GM18873 (cell line): ENCODE measurements around the gene RSRC2.
"Not testable (repeated sequence)": the region's sequence is repeated elsewhere in the genome, so short reads cannot be mapped to it uniquely, and the experiment has no call there.

ENCODE experiments used
- ATAC-seq: cut with Tn5 transposase; IDR thresholded peaks from one replicate; pipeline ENCODE4 v1.9.1; 2021; ENCODE audit warnings: mild to moderate bottlenecking, moderate library complexity, moderate number of reproducible peaks; ENCODE audit not compliant: unreplicated experiment, low FRiP score

The RSRC2 gene

DNA sequence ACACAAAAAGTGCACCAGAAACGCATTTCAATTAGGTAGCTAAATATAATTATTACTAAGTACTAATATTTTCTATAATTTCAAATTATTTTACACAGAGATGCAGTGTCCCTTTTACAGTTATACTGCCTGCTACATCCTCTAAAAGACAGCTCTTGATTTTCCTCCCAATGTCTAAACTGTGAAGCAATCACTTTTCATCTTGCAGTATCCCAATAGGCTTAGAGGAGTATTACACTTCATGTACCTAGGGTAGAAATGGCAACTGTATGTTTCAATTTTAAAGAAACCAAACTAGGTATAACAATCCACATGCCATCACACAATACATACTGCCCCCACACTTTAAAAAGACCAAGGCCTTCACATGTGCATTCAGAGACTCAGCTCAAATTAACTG, 7.3 kb downstream of the RSRC2 start:
- no peak for ATAC-seq

- no peak for ATAC-seq
These were observed 7.8 kb downstream of the RSRC2 start for GRCh38 chr12:122518908-122519307.

GRCh38 chr12:122517877-122518276, 8.9 kb downstream of the RSRC2 start:
- no peak for ATAC-seq

DNA sequence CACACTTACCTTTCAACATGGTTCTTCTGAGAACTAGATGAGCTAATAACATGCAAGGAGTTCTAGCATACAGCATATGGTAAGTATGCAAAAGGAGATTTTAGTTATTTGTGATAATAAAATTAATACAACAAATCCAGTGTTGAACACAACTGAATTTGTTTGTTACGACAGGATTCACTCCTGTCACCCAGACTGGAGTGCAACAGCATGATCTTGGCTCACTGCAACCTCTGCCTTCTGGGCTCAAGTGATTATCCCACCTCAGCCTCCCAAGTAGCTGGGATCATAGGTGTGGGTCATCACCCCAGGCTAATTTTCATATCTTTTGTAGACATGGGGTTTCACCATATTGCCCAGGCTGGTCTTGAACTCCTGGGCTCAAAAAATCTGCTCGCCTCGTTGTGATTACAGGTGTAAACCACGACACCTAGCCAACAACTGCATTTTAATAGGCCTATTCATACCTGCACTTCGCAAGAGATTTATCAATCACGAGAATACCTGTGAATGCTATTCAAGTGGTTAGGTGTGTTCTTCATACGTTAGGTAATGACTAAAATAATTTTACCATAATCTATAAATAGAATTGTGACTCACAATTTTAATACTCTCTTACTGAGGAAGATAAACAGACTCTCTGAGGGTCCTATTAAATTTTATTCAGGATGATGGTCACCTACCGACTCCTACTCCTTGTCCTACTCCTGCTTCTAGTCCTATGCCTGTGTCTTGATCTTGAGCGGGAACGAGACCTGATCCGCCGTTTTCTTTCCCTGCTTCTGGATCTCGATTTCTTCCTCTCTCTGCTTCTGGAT, 10.0 kb downstream of the RSRC2 start:
- no peak for ATAC-seq

DNA sequence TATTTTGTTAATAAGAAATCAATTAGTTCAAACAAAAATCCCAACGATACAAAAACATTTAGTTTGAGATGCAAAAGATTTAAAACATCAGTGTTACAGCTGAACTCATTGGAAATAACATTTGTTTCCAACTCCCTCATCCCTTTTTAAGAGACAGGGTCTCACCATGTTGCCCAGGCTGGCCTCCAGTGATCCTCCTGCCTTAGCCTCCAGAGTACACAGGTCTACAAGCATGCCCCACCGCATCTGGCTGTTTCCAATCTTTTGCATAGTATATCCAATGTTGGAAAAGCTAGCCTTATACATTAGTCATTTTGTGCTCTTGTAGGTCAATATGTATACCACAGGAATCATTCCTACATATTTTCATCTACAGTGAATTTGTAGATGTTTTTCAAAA, 11.5 kb downstream of the RSRC2 start:
- ATAC-seq: no peak

DNA sequence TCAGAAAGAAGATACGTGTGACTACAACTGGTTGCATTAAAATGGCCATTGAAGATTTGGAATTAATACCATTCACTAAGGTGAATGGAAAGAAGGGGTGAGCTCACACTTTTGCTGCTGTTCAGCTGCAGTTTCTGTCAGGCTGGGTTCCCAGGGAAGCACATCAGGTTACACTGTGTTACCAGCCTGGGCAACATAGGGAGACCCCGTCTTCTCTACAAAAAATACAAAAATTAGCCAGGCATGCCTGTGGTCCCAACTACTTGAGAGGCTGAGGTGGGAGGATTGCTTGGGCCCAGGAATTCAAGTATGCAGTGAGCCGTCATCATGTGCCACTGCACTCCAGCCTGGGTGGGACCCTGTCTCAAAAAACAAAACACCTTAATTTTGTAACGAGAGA, 13.1 kb downstream of the RSRC2 start:
- ATAC-seq: no peak

DNA sequence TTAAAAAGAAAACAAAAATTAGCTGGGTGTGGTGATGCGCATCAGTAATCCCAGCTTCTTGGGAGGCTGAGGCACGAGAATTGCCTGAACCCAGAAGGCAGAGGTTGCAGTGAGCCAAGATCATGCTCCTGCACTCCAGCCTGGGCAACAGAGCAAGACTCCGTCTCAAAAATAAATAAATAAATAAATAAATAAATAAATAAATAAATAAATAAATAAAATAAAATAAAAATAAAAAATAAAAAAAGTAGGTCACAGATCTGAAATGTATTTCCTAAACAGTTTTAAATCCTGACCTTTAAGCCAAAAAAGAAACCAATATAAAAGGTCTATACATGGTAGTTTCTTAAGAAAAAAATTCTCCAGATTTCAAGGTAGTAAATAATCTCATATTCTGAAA, 13.7 kb downstream of the RSRC2 start:
- not testable (repeated sequence) for ATAC-seq

DNA sequence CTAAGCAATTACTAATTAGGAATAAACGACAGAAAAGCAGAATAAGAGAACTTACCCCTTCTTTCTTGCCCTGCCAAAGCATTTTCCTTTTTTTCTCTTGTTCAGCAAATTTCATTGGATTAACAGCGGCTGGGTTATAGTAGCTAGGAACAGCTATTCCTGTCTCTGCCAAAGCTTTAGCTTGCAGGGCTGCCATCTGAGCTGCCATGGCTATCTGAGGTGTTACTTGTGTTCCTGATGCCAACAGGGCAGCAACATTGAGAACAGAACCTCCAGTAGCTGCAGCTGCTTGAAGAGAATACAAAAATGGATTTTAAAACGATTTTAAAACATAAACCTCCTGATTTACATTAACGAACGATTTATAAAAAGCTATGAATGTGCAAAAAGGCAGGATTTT, 18.6 kb downstream of the RSRC2 start:
- ATAC-seq: no peak

GRCh38 chr12:122506393-122506938, 20.3 kb downstream of the RSRC2 start:
- no peak for ATAC-seq

GRCh38 chr12:122505419-122506051, 21.2 kb downstream of the RSRC2 start:
- no peak for ATAC-seq

- no peak for ATAC-seq
These were observed 22.7 kb downstream of the RSRC2 start for GRCh38 chr12:122503783-122504590.

DNA sequence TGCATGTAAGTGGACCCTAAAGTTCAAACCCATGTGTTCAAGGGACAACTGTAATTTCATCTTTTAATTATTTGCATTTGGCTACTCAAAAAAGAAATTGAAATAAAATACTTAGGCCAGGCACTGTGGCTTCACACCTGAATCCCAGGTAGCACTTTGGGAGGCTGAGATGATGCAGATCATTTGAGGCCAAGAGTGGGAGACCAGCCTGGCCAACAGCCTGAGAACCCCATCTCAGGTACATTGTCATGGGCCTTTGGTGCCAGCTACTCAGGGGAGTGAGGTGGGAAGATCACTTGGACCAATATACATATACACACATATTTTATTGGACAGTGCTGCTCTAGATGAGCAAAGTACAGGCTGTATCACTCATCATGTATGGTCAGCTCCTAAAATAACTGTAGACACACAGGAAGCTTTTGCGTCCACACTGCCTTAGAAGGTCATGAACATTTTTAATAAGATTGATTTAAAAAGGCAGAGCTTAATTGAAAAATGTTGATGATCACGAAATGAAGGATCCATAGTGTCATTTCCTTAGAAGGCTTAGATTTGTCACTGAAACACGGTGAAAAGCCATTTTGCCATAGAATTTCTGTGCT, 23.5 kb downstream of the RSRC2 start:
- ATAC-seq: no peak

DNA sequence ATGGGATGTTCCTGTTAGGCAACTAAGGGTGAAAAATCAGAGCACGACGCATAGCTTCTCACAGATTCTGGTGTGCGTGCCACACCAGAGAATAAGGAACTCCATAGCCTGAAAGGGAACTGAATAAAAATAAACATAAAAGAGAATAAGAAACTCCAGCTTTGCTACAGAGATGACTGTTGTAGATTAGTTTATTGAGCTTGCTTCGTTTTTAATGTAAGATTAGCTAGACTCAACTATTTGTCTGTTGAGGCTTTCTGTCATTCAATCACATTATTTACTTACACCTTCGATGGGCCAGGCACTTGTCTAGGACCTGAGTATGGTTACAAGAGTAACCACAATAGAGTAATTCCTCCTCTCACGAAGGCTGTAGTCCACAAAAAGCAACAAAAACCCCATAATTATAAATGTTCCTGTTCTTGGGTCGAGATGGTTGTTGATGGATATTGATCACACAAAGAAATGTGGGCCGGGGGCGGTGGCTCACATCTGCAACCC, 25.2 kb downstream of the RSRC2 start:
- no peak for ATAC-seq

GRCh38 chr12:122500685-122501488, 25.8 kb downstream of the RSRC2 start, which contains the start of gene ZCCHC8:
Gene ZCCHC8, minus strand, starts transcription at chr12:122500932. Its CDS starts 92 bp downstream, at chr12:122500840.
- peak; percentile 88 for ATAC-seq

- no peak for ATAC-seq
These were observed 26.6 kb downstream of the RSRC2 start for GRCh38 chr12:122499991-122500684.

- no peak for ATAC-seq
These were observed 31.5 kb downstream of the RSRC2 start for GRCh38 chr12:122495258-122495657.

- ATAC-seq: not testable (repeated sequence)
These were observed 33.5 kb downstream of the RSRC2 start for GRCh38 chr12:122493222-122493621.

- no peak for ATAC-seq
These were observed 34.7 kb downstream of the RSRC2 start for GRCh38 chr12:122491991-122492390.

GRCh38 chr12:122489038-122489437, 37.7 kb downstream of the RSRC2 start:
- ATAC-seq: no peak
